Measurements from ENCODE around the gene RCL1. TPM values are rescaled to one million over a fixed set of nuclear protein-coding genes. Genes with fewer than 3 reads are reported as not detected.

The RCL1 gene
- total RNA-seq, 4 donors from 2014 or later, result 54.1 to 97.3 (median 88.8) TPM

DNA sequence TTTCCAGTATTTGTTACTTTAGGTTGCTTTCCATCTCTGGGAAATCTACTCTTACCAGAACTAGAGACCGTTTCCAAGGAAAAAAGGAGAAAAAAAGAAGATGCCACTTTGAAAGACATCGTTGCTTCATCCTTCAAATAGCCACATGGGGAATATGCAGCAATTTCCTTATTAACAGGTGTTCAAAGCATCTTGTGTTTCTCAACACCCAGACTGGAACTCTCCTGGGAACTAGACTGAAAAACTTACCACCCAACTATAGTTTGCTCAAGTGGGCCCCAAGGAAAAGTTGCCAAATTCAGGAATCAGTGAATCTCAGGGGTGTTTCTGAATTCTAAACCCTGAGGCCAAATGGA lies 112.4 kb downstream of the RCL1 start:
- no peak for ATAC-seq (ENCODE audit: low FRiP score)
- DNase-seq (ENCODE audit: low spot score), result no peak
- TF ChIP-seq, protein P1, sequence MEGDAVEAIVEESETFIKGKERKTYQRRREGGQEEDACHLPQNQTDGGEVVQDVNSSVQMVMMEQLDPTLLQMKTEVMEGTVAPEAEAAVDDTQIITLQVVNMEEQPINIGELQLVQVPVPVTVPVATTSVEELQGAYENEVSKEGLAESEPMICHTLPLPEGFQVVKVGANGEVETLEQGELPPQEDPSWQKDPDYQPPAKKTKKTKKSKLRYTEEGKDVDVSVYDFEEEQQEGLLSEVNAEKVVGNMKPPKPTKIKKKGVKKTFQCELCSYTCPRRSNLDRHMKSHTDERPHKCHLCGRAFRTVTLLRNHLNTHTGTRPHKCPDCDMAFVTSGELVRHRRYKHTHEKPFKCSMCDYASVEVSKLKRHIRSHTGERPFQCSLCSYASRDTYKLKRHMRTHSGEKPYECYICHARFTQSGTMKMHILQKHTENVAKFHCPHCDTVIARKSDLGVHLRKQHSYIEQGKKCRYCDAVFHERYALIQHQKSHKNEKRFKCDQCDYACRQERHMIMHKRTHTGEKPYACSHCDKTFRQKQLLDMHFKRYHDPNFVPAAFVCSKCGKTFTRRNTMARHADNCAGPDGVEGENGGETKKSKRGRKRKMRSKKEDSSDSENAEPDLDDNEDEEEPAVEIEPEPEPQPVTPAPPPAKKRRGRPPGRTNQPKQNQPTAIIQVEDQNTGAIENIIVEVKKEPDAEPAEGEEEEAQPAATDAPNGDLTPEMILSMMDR (IDR thresholded peaks at IDR 0.05), result no peak

Small RNA genes within 50 kb of the gene (small RNA-seq; reads per million reads assigned to genes)
- not detected for gene AL158147.1
- gene MIR101-2, result not detected

Other genes with a start within 250 kb of the RCL1 start
- 1 to 10 TPM; 3.4 to 6.0 (median 5.3) TPM for gene PLPP6, start 130.7 kb upstream of the RCL1 start, total RNA-seq
- 1 to 10 TPM; 1.3 to 5.5 (median 2.6) TPM for gene SPATA6L, start 126.5 kb upstream of the RCL1 start, total RNA-seq
- gene CDC37L1, start 113.4 kb upstream of the RCL1 start, total RNA-seq, result 10 to 100 TPM; 26.3 to 46.1 (median 31.2) TPM
- gene AK3, start 51.7 kb upstream of the RCL1 start, total RNA-seq, result 10 to 100 TPM; 77.6 to 99.4 (median 88.6) TPM
- 10 to 100 TPM; 19.6 to 50.4 (median 30.1) TPM for gene JAK2, start 192.3 kb downstream of the RCL1 start, total RNA-seq

Data from omental fat pad (tissue), 4 donors.